NOMO-1 treated with DMSO at 0.1 percent for 48 hours (cell line): ENCODE measurements around the gene CARS1.
A peak's percentile ranks its signal among the peaks of the same experiment; 100 is the strongest.

Experiments used
- DNase-seq: peaks from one replicate; lab custom pipeline; 2025; ENCODE audit not compliant: unreplicated experiment; lab: John Stamatoyannopoulos, UW

Gene CARS1

GRCh38 chr11:3010521-3011275 is 46.5 kb downstream of the CARS1 start:
- DNase-seq: no peak

GRCh38 chr11:3010004-3010403 is 47.2 kb downstream of the CARS1 start:
- DNase-seq: no peak

- no peak for DNase-seq
Measured at GRCh38 chr11:3009481-3009880, 47.7 kb downstream of the CARS1 start.

GRCh38 chr11:3008746-3009336 is 48.4 kb downstream of the CARS1 start:
- DNase-seq: no peak

- no peak for DNase-seq
Measured at GRCh38 chr11:3007404-3008010, 49.7 kb downstream of the CARS1 start.

GRCh38 chr11:3006505-3007260 is 50.5 kb downstream of the CARS1 start:
- DNase-seq: no peak

GRCh38 chr11:3004481-3004880 is 52.7 kb downstream of the CARS1 start:
- no peak for DNase-seq

GRCh38 chr11:3003396-3004231 is 53.6 kb downstream of the CARS1 start:
- DNase-seq: no peak

GRCh38 chr11:3002871-3003270 is 54.4 kb downstream of the CARS1 start:
- no peak for DNase-seq

GRCh38 chr11:3002351-3002861 is 54.8 kb downstream of the CARS1 start:
- peak; percentile 14 for DNase-seq

GRCh38 chr11:3001496-3001895 is 55.7 kb downstream of the CARS1 start:
- no peak for DNase-seq

- no peak for DNase-seq
Measured at GRCh38 chr11:3000032-3000961, 56.9 kb downstream of the CARS1 start.

- DNase-seq: no peak
Measured at GRCh38 chr11:2999464-2999998, 57.7 kb downstream of the CARS1 start.

- DNase-seq: no peak
Measured at GRCh38 chr11:2998073-2998850, 59.0 kb downstream of the CARS1 start.

- DNase-seq: no peak
Measured at GRCh38 chr11:2997406-2997805, 59.8 kb downstream of the CARS1 start.

- DNase-seq: no peak
Measured at GRCh38 chr11:2996976-2997375, 60.2 kb downstream of the CARS1 start.

GRCh38 chr11:2995893-2996554 is 61.2 kb downstream of the CARS1 start:
- no peak for DNase-seq

GRCh38 chr11:2995031-2995561 is 62.1 kb downstream of the CARS1 start:
- no peak for DNase-seq
